Lower lobe of right lung (tissue), 2 donors: ENCODE data around the gene NPAS2. TPM values are rescaled to one million over a fixed set of nuclear protein-coding genes. Genes with fewer than 3 reads are reported as not detected.

Experiments used
- ATAC-seq, 2 donors: fragments of 200-7000 bp; cut with Tn5 transposase; one replicate each; pipeline ENCODE4 v1.9.1; 2020 to 2022; ENCODE audit warnings: mild to moderate bottlenecking in 2 of 2, moderate library complexity in 2 of 2
- DNase-seq: peaks from one replicate; pipeline ENCODE4 v3.0.0-alpha.2; 2020
- H3K27ac ChIP-seq: fragments of 200-600 bp; one replicate; pipeline ENCODE4 v1.8.0; 2022
- H3K27me3 ChIP-seq: fragments of 200-600 bp; one replicate; pipeline ENCODE4 v1.8.0; 2022; ENCODE audit warnings: low read depth
- H3K36me3 ChIP-seq: fragments of 200-600 bp; one replicate; pipeline ENCODE4 v1.8.0; 2022; ENCODE audit warnings: mild to moderate bottlenecking
- H3K4me1 ChIP-seq: fragments of 200-600 bp; one replicate; pipeline ENCODE4 v1.8.0; 2022
- H3K4me3 ChIP-seq: fragments of 200-600 bp; one replicate; pipeline ENCODE4 v1.8.0; 2022; ENCODE audit warnings: mild to moderate bottlenecking
- H3K9me3 ChIP-seq: fragments of 200-600 bp; one replicate; pipeline ENCODE4 v1.8.0; 2022
- intact Hi-C: fragments of 100-400 bp; cut with DNase I; formaldehyde crosslinking; loops from one replicate; pipeline ENCODE4 v1.11.0; 2022
- total RNA-seq: library from RNA; stranded (reverse); fragmentation: NEBNext Ultra II Directional; extraction: Animal tissue kit (Norgen Biotek cat#: 25700); gene quantifications from one replicate; pipeline ENCODE4 v1.2.1, GENCODE V29; 2021
- TF ChIP-seq, protein P1 (sequence below): fragments of 200-600 bp; IDR thresholded peaks from one replicate; pipeline ENCODE4 v1.8.0; 2022; ENCODE audit warnings: antibody characterized with exemption, mild to moderate bottlenecking
- donor health status: DM: no; HTN: yes; CAD: no; lungs with severe emphysema.

The NPAS2 gene
- total RNA-seq, 1 donor from 2014 or later = 10.1 TPM

DNA sequence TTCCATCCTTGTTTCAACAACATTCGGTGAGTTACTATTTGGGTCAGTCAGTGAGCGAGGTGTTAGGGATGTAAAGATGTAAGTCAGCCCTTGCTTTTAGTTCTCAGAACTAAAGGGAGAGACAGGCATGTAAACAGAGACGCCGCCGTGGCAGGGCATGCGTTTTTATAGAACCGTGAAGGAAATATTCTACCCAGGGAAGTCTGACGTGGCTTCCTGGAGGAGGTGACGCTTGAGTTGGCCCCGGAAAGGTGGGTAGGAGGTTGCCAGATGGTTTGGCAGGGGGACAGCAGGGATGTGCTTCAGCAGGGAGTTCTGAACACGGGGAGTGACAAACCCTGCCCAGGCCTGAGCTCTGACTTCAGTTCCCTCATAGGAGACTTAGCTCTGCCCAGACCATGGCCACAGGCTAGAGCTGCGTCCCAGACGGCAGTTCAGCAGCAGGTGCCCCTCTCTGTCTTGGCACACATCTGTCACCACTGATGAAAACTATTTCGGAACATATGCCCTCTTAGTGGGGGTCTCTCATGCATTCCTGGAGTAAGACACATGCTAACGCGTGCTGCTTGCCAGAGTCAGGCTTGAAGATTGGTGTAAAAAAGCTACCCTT lies 158.7 kb downstream of the NPAS2 start:
- Histone ChIP-seq H3K36me3 (peaks cover 14% of the 10 kb centered on the region), H3K4me1 (no peaks in the 10 kb centered on the region), H3K4me3 (no peak overlapping the region), H3K27ac (no peak overlapping the region), H3K27me3 (no peaks in the 10 kb centered on the region), H3K9me3 (no peaks in the 10 kb centered on the region)
- ATAC-seq (no peak), DNase-seq (no peak)
- intact Hi-C loops = no loop called here
- TF ChIP-seq, protein P1, sequence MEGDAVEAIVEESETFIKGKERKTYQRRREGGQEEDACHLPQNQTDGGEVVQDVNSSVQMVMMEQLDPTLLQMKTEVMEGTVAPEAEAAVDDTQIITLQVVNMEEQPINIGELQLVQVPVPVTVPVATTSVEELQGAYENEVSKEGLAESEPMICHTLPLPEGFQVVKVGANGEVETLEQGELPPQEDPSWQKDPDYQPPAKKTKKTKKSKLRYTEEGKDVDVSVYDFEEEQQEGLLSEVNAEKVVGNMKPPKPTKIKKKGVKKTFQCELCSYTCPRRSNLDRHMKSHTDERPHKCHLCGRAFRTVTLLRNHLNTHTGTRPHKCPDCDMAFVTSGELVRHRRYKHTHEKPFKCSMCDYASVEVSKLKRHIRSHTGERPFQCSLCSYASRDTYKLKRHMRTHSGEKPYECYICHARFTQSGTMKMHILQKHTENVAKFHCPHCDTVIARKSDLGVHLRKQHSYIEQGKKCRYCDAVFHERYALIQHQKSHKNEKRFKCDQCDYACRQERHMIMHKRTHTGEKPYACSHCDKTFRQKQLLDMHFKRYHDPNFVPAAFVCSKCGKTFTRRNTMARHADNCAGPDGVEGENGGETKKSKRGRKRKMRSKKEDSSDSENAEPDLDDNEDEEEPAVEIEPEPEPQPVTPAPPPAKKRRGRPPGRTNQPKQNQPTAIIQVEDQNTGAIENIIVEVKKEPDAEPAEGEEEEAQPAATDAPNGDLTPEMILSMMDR = no peak

DNA sequence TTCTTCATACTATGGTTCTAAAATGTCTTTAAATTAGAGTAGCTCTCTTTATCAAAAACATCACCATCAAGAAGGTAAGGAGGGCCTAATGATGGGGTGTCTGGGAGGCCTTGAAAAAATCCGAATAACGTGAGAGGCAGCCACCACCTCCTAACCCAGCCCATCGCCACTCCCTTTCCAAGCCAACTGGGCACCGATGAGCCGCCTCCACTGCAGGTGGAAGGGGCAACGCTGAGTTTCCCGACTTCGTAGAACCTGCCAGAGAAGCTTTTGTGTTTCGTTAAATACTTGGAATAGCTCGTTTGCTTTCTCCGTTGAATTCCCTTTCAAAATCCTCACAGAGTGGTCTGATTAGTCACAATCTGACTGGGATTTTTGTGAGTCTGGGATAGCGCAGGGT lies 160.1 kb downstream of the NPAS2 start:
- intact Hi-C loops = loop anchor here (10.0 kb wide), 1 partner anchor 255 kb away; no protein-coding TSS in a partner anchor
- Histone ChIP-seq H3K36me3 (peaks cover 14% of the 10 kb centered on the region), H3K27ac (no peak overlapping the region), H3K4me1 (no peaks in the 10 kb centered on the region), H3K4me3 (no peak overlapping the region), H3K27me3 (no peaks in the 10 kb centered on the region), H3K9me3 (no peaks in the 10 kb centered on the region)
- DNase-seq = no peak
- no peak for ATAC-seq
- TF ChIP-seq, protein P1 = no peak

DNA sequence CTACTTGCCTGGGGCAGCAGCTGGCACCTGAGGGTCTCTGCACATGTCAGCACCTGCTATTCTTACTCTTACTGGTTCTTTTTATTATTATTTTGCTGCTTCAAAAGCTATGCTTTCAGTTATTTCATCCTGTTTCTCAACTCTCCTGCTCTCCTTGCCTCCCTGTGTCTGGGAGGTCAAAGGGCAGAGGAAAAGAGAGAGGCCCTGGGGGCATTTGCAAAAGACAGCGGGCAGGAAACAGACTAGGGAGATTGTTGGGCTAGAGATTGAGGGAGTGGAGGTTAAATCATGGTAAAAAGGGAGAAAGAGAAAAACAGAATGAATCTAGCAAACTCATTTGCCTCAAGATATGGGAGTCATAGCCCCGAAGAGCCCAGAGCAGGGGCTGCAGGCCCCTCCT lies 161.1 kb downstream of the NPAS2 start:
- H3K36me3 ChIP-seq = peaks cover 7% of the 10 kb centered on the region
- intact Hi-C loops = loop anchor here (10.0 kb wide), 1 partner anchor 256 kb away; no protein-coding TSS in a partner anchor

DNA sequence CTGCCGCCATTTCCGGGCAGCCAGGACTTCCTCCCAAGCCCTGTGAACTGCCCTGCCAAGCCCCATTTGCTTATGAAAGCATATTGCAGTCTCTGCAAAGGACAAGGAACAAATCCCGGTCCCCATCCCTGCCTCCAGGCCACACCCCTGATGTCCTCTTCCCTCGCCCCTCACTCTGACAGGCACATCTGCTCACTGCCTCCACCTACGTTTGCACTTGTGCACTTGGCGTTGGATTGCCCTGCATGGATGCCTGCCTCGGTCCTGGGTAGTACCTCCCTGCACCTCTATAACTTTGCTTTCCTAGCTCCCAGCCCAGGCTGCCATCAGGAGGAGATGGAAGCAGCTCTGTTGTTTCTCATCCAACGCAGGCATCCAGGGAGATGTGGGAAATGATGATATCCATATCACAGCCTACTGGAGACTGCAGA lies 162.5 kb downstream of the NPAS2 start:
- ATAC-seq (no peak), DNase-seq (no peak)
- TF ChIP-seq, protein P1 = no peak
- peaks cover 7% of the 10 kb centered on the region for H3K36me3 ChIP-seq
- H3K4me1 ChIP-seq = no peaks in the 10 kb centered on the region
- no peaks in the 10 kb centered on the region for H3K9me3 ChIP-seq
- intact Hi-C loops = loop anchor here (10.0 kb wide), 1 partner anchor 258 kb away; no protein-coding TSS in a partner anchor
- H3K27ac ChIP-seq = no peak overlapping the region
- H3K4me3 ChIP-seq = no peak overlapping the region
- no peaks in the 10 kb centered on the region for H3K27me3 ChIP-seq

More for the DNA sequence above, 161.1 kb downstream of the NPAS2 start:
- Histone ChIP-seq H3K9me3 (no peaks in the 10 kb centered on the region), H3K4me3 (no peak overlapping the region), H3K27ac (no peak overlapping the region), H3K27me3 (no peaks in the 10 kb centered on the region), H3K4me1 (no peaks in the 10 kb centered on the region)
- DNase-seq (no peak), ATAC-seq (no peak)
- TF ChIP-seq, protein P1 = no peak

DNA sequence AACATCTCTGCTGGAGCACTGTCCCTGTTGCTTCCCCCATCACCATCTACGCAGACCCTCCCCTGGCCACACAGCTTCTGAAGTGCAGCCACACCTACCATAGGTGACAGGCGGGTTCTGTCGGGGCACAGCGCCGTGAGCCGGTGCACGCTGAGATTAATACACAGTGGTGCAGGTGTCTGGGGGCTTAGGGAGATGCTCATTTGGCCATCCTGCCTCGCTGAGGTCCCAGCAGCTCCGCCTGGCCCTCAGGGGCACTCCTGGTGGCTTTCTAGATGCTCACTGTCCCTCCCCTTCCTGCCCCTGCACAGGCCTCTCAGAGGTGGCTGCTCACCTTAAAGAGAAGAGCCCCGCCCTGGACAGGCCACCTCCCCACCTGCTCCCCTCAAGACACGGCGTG lies 163.3 kb downstream of the NPAS2 start:
- Histone ChIP-seq H3K9me3 (no peaks in the 10 kb centered on the region), H3K27me3 (no peaks in the 10 kb centered on the region), H3K36me3 (peaks cover 9% of the 10 kb centered on the region), H3K27ac (no peak overlapping the region), H3K4me3 (no peak overlapping the region), H3K4me1 (no peaks in the 10 kb centered on the region)
- intact Hi-C loops = loop anchor here (10.0 kb wide), 1 partner anchor 258 kb away; no protein-coding TSS in a partner anchor
- TF ChIP-seq, protein P1 = no peak
- ATAC-seq (peak in 1 of 2 donors; percentile 23), DNase-seq (no peak)
